RWPE2 (cell line): Measurements from ENCODE around the gene SPTBN5.

ENCODE experiments used
- ATAC-seq: fragments of 200-7000 bp; cut with Tn5 transposase; 3 replicates; pipeline ENCODE4 v1.9.1; 2021; ENCODE audit warnings: low read depth
- DNase-seq: peaks from one replicate; pipeline ENCODE4 v3.0.0-alpha.2; 2020; ENCODE audit warnings: low spot score
- H3K27ac ChIP-seq: fragments of 450-650 bp; 2 replicates; pipeline ENCODE4 v1.5.1; 2017; ENCODE audit warnings: mild to moderate bottlenecking; ENCODE audit not compliant: poor library complexity, severe bottlenecking
- H3K27me3 ChIP-seq: fragments of 250-450 bp; sonication (Bioruptor Pico); 2 replicates; pipeline ENCODE4 v1.5.1; 2021; ENCODE audit warnings: mild to moderate bottlenecking, moderate library complexity; ENCODE audit not compliant: insufficient read depth, poor library complexity, severe bottlenecking
- H3K36me3 ChIP-seq: fragments of 250-450 bp; sonication (Bioruptor Pico); 2 replicates; pipeline ENCODE4 v1.5.1; 2020; ENCODE audit warnings: low read depth, mild to moderate bottlenecking, moderate library complexity
- H3K4me1 ChIP-seq: fragments of 250-450 bp; sonication (Bioruptor Pico); 2 replicates; pipeline ENCODE4 v1.5.1; 2021; ENCODE audit warnings: mild to moderate bottlenecking, moderate library complexity; ENCODE audit not compliant: insufficient read depth, poor library complexity, severe bottlenecking
- H3K4me3 ChIP-seq: fragments of 250-450 bp; sonication (Bioruptor Pico); 2 replicates; pipeline ENCODE4 v1.5.1; 2021; ENCODE audit warnings: mild to moderate bottlenecking, moderate library complexity; ENCODE audit not compliant: severe bottlenecking
- H3K9me3 ChIP-seq: fragments of 250-450 bp; sonication (Bioruptor Pico); 2 replicates; pipeline ENCODE4 v1.5.1; 2021; ENCODE audit warnings: mild to moderate bottlenecking, moderate library complexity; ENCODE audit not compliant: severe bottlenecking
- CTCF ChIP-seq: fragments of 450-650 bp; IDR thresholded peaks from one replicate; pipeline ENCODE4 v1.5.1; 2017; ENCODE audit warnings: mild to moderate bottlenecking, moderate library complexity; ENCODE audit not compliant: poor library complexity, severe bottlenecking

The SPTBN5 gene

GRCh38 chr15:41805711-41806110, 88.1 kb downstream of the SPTBN5 start:
- Histone ChIP-seq H3K27ac (peak overlapping the region; percentile 90), H3K4me3 (no peak overlapping the region), H3K27me3 (no peaks in the 10 kb centered on the region), H3K9me3 (no peaks in the 10 kb centered on the region), H3K4me1 (peaks cover 62% of the 10 kb centered on the region), H3K36me3 (peaks cover 43% of the 10 kb centered on the region)
- ATAC-seq, result no peak
- no peak for TF ChIP-seq CTCF
- DNase-seq, result no peak

- peak overlapping the region; percentile 90 for H3K27ac ChIP-seq
Observed at GRCh38 chr15:41804916-41805666, 88.8 kb downstream of the SPTBN5 start.

DNA sequence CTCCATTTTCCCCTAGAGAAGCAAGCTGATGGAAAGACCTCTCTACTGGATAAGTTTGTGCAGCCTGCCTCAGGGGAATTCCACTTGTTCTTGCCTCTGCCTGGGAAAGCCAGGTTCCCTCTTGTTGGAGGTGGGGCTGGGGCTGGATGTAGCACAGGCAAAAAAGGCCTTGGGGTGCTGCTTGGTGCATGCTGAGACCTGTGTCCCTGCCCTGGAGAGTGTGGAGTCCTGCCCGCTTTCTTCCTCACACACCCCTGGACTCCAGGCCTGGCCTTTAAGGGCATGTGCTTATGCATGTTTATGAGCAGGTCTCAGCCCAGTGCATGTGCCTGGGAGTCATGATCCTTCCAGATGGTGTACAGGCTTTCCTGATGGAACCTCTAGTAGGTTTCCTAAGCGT, 89.5 kb downstream of the SPTBN5 start:
- no peak for TF ChIP-seq CTCF
- Histone ChIP-seq H3K36me3 (peaks cover 54% of the 10 kb centered on the region), H3K27me3 (no peaks in the 10 kb centered on the region), H3K9me3 (no peaks in the 10 kb centered on the region), H3K4me1 (peaks cover 62% of the 10 kb centered on the region), H3K27ac (peak overlapping the region; percentile 90), H3K4me3 (no peak overlapping the region)
- ATAC-seq (peak; percentile 70), DNase-seq (peak; percentile 98)

More at GRCh38 chr15:41804916-41805666, 88.8 kb downstream of the SPTBN5 start:
- Histone ChIP-seq H3K4me3 (no peak overlapping the region), H3K4me1 (peaks cover 62% of the 10 kb centered on the region), H3K9me3 (no peaks in the 10 kb centered on the region), H3K36me3 (peaks cover 49% of the 10 kb centered on the region), H3K27me3 (no peaks in the 10 kb centered on the region)
- TF ChIP-seq CTCF, result no peak
- ATAC-seq (no peak), DNase-seq (no peak)

- no peak for TF ChIP-seq CTCF
Observed at GRCh38 chr15:41801850-41802455, 91.9 kb downstream of the SPTBN5 start.

DNA sequence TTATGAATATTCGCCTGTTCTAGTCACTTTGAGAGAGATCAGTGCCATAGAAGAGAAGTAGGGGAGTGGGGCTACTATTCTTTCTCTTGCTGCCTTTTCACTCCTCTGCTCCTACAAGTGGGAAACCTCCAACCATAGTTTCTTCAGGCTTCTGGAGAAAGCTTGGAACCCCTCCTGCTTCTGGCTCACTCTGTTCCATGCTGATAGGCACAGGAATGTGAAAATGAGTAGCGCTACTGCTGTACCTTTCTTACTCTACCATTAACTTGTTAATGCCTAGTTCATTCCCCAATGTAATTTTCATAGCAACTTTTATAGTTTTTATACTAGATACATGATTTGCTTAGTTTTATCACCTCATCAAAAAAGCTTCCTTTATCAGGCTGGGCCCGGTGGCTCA, 92.7 kb downstream of the SPTBN5 start:
- peak overlapping the region; percentile 90 for H3K27ac ChIP-seq
- no peaks in the 10 kb centered on the region for H3K27me3 ChIP-seq
- no peak for TF ChIP-seq CTCF
- DNase-seq, result no peak
- no peak overlapping the region for H3K4me3 ChIP-seq
- no peaks in the 10 kb centered on the region for H3K9me3 ChIP-seq
- peaks cover 74% of the 10 kb centered on the region for H3K4me1 ChIP-seq
- ATAC-seq, result no peak
- peaks cover 55% of the 10 kb centered on the region for H3K36me3 ChIP-seq

More at GRCh38 chr15:41801850-41802455, 91.9 kb downstream of the SPTBN5 start:
- H3K27ac ChIP-seq, result peak overlapping the region; percentile 90
- DNase-seq (no peak), ATAC-seq (peak; percentile 49)
- peaks cover 53% of the 10 kb centered on the region for H3K36me3 ChIP-seq
- no peaks in the 10 kb centered on the region for H3K27me3 ChIP-seq
- H3K9me3 ChIP-seq, result no peaks in the 10 kb centered on the region
- H3K4me3 ChIP-seq, result no peak overlapping the region
- peaks cover 73% of the 10 kb centered on the region for H3K4me1 ChIP-seq
